HG03159 (cell line): ENCODE measurements around the gene FRMPD3.
"Not testable (repeated sequence)": the region's sequence is repeated elsewhere in the genome, so short reads cannot be mapped to it uniquely, and the experiment has no call there.

Experiments used
- ATAC-seq: cut with Tn5 transposase; IDR thresholded peaks from one replicate; pipeline ENCODE4 v1.9.1; 2021; ENCODE audit warnings: mild to moderate bottlenecking, moderate library complexity; ENCODE audit not compliant: unreplicated experiment

The FRMPD3 gene

DNA sequence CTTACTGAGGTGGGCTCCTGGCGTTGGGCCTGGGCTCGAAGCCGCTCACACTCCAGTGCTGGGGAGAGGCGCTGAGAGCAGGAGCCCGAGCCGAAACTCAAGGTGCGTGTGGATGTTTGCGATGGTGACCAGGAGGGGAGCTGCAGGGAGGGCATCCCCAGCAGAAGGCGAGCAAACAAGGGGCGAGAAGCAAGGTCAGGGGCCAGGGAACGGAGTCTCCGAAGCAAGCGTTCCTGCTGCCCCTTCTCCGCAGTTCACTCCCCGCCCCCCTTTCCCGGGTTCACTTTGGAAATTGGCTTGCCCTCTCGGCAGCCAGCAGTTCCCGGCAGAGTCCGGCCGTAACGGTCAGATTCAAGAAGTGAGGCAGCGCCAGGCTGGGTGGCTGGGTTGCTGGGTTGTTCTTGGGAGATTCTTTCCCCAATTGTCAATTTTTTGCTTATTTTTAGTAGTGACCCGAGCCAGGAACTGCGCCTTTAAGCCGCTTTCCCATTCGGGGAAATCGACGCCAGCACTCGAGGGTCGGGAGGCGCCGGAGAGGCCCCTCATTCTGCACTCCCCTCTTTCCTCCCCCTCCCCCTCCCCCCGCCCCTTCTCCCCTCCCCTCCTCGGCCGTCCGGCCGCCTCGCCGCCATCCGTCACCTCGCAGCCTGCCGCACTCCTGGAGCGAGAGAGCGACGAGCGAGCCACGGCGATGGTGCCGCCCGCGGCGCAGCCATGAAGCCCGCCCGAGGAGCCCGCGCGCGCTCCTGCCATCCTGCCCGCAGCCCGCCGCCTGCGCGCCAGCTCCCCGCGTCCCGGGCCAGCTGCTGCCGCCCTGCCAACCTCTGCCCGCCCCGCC, at the start of gene FRMPD3:
Gene FRMPD3, plus strand, starts transcription at position 655 of the 838 bp plus-strand sequence. CDS start 76,937 bp downstream, outside the sequence.
- ATAC-seq, result no peak

GRCh38 chrX:107420571-107420970, 28.9 kb upstream of the FRMPD3 start:
- no peak for ATAC-seq

GRCh38 chrX:107421337-107421861, 28.1 kb upstream of the FRMPD3 start:
- ATAC-seq, result no peak

- no peak for ATAC-seq
These were observed 20.4 kb upstream of the FRMPD3 start for GRCh38 chrX:107429090-107429489.

- no peak for ATAC-seq
These were observed 9.3 kb upstream of the FRMPD3 start for GRCh38 chrX:107440187-107440586.

DNA sequence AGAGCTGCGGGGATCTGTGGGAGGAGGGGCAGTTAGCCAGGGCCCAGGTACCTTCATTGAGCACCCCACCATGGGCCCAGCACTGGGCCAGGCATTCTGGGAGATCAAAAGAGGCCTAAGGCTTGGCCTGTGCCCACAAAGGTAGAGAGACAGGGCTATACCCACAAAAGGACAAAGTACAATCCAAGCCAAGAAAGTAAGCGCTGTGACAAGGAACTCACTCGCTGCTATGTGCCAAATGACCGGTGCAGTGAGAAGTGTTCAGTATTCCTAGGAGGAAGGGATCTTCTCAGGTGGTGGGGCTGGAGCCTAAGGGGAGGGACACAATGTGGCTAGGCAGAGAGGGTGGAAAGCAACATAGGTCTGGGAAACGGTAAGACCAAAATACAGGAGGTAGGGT, 8.8 kb upstream of the FRMPD3 start:
- no peak for ATAC-seq

GRCh38 chrX:107442914-107443527, 6.4 kb upstream of the FRMPD3 start:
- ATAC-seq, result no peak

GRCh38 chrX:107445146-107445545, 4.3 kb upstream of the FRMPD3 start:
- no peak for ATAC-seq

DNA sequence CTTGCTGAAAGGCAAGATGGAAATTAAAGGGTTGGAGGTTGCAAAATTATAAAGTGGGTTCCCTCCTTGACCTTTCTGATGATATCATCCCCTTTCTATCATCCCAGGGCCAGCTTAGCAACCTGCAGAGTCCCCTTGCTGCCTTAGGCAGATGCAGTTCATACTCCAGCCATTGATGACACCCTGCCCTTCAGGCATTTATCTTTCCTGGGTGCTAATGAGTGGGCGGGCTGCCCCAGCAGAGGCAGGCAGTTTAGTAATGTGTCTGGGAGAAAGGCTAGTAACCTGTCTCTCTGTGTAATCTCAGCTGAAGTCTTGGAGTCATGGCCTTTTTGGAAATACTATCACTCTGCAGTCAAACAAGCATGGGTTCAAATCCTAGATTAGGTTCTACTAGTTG, 3.8 kb upstream of the FRMPD3 start:
- ATAC-seq, result no peak

GRCh38 chrX:107447642-107448041, 1.8 kb upstream of the FRMPD3 start:
- ATAC-seq, result no peak

DNA sequence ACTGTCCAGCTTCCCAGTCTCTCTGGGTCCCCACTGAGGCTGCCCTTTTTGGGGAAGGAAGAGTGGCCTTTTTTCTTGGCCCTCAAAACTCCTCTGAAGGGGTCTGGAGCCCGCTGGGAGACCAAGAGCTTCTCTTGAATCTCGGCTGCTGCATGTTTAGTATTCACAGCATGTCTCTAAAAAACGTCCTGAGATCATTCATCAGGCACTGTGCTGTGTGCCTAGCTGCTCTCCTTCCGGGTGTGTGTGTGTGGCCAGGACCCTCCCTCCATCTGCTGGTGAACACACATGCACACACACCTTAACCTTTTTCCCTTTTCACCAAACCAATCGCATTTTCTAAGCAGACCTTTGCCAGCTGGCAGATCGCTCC, 841 bp upstream of the FRMPD3 start:
- ATAC-seq, result no peak

- no peak for ATAC-seq
These were observed 1.5 kb downstream of the FRMPD3 start for GRCh38 chrX:107450823-107451509.

GRCh38 chrX:107451731-107452130, 2.3 kb downstream of the FRMPD3 start:
- no peak for ATAC-seq

- no peak for ATAC-seq
These were observed 3.1 kb downstream of the FRMPD3 start for GRCh38 chrX:107452581-107452980.

DNA sequence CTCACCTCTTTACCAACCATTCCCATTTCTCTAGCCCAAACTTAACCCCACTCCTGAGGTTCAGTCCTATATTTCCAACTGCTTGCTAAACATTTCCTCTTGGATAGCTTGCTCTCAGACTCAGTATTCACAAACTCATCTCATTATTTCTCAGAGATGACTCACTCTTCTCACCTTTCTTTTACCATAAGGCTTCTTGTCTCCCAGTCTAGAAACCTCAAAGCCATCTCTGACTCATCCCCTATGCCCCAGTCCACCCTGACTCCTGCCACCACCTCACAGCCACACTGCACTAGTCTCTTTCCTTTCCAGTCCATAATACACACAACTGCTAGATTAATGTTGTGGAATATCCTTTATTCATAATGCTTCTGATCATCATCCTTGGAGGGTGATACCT, 4.8 kb downstream of the FRMPD3 start:
- peak; percentile 51 for ATAC-seq

GRCh38 chrX:107457289-107457688, 7.8 kb downstream of the FRMPD3 start:
- no peak for ATAC-seq

- peak; percentile 85 for ATAC-seq
These were observed 16.6 kb downstream of the FRMPD3 start for GRCh38 chrX:107465932-107466620.

- ATAC-seq, result no peak
These were observed 17.8 kb downstream of the FRMPD3 start for GRCh38 chrX:107467271-107467670.

DNA sequence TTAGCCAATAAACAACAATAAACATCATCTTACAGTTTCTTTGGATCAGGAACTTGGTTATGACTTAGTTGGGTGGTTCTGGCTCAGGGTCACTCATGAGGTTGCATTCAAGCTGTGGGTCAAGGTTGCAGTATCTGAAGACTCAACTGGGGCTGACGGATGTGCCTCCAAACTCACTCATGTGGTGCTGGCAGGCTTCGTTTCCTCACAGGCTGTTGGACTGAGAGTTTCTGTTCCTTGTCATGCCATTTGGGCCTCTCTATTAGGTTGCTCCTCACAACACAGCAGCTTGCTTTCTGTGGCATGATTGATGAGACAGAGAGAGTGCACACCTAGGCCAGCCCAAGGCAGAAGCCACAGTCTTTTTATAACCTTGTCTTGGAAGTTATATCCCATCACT, 20.7 kb downstream of the FRMPD3 start:
- ATAC-seq, result no peak

DNA sequence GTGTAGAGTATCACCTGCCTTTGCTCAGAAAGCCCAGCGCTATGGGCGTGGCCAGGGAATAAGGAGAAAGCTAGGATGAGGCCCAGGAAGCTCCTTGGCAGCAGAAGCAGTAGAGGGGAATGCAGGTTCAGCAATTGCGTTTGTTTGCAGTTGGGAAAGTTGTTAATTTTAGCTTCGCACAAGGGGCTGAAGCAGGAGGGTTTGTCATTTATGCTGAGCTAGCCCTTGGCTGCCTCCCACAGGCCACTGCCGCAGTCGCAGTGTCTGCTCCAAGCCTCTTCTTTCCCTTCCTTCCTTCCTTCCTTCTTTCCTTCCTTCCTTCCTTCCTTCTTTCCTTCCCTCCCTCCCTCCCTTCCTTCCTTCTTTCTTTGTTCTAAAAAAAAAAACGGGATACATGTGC, 21.5 kb downstream of the FRMPD3 start:
- no peak for ATAC-seq

- ATAC-seq, result not testable (repeated sequence)
These were observed 22.0 kb downstream of the FRMPD3 start for GRCh38 chrX:107471420-107471819.
